ENCODE measurements around the gene LTF.
"Not testable (repeated sequence)": the region's sequence is repeated elsewhere in the genome, so short reads cannot be mapped to it uniquely, and the experiment has no call there.

GRCh38 chr3:46431905-46432304 lies 32.8 kb downstream of the LTF start:
- TF ChIP-seq CTCF (IDR thresholded peaks at IDR 0.05 in 4 of 5, conservative IDR thresholded peaks at IDR 0.05 in 1 of 5); POLR2A (IDR thresholded peaks at IDR 0.05): not testable (repeated sequence)

All from gastrocnemius medialis (tissue), 4 donors.